ENCODE measurements around the gene FBXO42.

Gene FBXO42

DNA sequence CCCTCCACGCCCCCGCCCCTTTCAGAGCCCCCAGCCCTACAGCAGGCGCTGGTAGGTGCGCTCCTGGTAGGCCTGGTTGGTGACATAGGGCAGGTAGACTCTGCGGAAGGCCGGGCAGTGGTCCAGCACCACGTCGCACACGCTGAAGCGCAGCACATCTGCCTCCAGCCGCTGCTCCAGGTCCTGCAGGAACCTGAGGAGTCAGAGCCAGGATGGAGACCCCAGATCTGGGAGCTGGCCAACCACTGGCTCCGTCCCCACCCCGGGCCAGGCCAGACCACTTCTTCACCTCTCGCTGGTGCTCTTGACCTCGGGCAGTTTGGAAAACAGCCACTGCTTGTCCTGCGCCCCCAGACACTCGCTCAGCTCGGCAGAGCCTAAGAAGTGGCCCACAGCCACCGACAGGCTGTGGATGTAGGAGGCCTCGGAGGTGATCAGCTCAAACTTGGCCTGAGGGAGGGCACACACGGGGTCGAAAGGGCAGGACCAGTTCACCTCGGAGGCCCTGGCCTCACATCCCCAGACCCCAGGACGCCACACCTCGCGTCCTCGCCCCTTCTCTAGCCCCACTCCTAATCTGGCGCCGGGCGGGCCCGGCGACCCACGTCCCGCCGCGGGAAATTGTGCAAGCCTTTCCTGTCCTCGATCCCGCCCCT, 146.3 kb downstream of the FBXO42 start:
- DNase-seq (ENCODE audit: low read depth in 2 of 2) = no peak

DNA sequence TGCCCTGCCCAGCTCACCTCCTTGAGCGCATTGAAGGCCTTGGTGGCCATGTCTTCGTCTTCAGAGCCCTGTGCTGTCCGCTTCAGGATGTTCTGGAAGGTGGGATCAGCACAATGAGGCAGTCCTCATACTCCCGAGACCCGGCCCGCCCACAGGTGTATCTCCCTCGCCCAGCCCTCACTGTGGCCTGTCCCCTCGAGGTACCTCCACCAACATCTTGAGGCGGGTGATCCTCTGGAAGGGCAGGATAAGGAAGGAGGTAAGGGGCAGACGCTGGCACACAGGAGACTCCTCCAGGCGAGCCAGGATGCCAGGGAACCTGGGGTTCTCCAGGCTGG, 147.0 kb downstream of the FBXO42 start:
- no peak for DNase-seq (ENCODE audit: low read depth in 2 of 2)

- peak in 1 of 2 donors; percentile 21 for DNase-seq (ENCODE audit: low read depth in 2 of 2)
Observed at GRCh38 chr1:16204634-16205333, 147.5 kb downstream of the FBXO42 start.

- no peak for DNase-seq (ENCODE audit: low read depth in 2 of 2)
Observed at GRCh38 chr1:16204216-16204615, 148.1 kb downstream of the FBXO42 start.

- no peak for DNase-seq (ENCODE audit: low read depth in 2 of 2)
Observed at GRCh38 chr1:16203550-16203949, 148.7 kb downstream of the FBXO42 start.

DNA sequence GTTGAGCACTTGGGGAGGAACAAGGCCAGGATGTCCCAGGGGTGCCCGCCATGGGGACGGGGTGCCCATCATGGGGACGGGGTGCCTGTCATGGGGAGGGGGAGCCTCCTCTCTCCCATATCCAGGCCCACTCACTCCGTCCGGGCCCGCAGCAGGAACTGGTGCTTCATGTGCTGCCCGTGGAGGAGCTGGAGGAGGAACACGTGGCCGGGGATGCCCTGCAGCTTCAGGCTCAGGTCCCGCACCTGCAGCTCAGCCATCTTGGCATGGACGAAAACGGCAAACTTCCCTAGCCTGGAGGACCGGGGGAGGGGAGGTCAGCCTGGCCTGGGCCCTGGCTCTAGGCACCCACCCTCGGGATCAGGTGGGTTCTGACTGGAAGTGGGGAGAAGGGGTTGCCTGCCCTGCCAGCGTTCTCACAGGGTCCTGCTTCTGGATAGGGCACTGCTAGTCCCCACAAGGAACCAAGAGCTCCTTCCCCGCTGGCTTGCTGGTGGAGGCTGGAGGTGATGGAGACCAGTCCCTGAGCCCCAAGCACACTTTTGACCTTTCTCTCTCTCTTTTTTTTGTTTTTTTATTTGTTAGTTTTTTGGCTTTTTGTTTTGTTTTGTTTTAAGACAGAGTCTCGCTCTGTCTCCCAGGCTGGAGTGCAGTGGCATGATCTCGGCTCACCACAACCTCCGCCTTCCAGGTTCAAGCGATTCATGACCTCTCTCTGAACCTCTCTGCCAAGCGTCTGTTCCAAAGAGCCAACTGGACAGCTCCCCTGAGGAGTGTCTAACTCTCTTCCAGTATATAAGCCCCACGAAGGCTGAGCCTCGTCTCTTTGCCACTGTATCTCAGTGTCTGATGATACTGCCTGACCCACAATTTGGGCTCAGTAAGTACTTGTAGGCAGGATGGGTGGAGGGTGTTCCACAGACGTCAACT, 149.7 kb downstream of the FBXO42 start:
- DNase-seq (ENCODE audit: low read depth in 2 of 2) = no peak

GRCh38 chr1:16199700-16200099, 152.6 kb downstream of the FBXO42 start:
- DNase-seq (ENCODE audit: low read depth in 2 of 2) = no peak

DNA sequence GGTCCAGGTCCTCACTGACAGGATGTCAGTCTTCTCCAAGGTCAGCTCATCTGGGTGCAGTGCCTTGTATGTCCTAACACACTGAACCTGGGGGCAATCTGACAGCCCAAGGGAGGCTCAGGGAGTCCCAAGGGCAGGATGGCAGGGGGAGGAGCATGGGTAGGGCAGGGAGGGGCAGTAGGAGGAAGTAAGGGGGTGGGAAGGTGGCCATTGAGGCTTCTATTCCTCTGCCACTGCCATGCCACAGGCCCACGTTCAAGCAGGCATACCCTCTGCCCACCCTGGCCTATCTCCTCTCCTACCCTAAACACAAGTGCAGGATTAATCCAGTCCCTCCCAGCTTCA, 153.2 kb downstream of the FBXO42 start:
- no peak for DNase-seq (ENCODE audit: low read depth in 2 of 2)

- no peak for DNase-seq (ENCODE audit: low read depth in 2 of 2)
Observed at GRCh38 chr1:16198444-16199156, 153.7 kb downstream of the FBXO42 start.

DNA sequence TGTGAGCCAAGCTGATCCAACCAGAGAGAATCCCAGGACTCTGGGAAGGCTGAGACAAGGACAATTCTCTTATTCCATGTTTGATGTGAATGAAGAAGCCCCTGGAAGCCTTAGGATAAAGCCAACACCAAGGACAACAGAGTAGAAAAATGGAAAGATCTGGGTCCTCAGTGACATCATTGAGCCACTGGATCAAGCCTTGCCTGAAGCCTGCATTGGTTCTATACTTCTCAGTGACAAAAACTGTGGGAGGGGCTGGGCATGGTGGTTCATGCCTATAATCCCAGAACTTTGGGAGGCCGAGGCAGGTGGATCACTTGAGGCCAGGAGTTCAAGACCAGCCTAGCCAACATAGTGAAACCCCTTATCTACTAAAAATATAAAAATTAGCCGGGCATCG, 155.4 kb downstream of the FBXO42 start:
- no peak for DNase-seq (ENCODE audit: low read depth in 2 of 2)
